Activated CD8-positive, alpha-beta memory T cell treated with anti-CD3 and anti-CD28 coated beads, Interleukin-2, amount 10 ng/mL, durations not matched to agents 7 days and 5 days (primary cell): ENCODE results near the gene LRFN4. TPM values are rescaled to one million over a fixed set of nuclear protein-coding genes. Genes with fewer than 3 reads are reported as not detected.

Experiments
- ATAC-seq: fragments of 150-1000 bp; cut with Tn5 transposase; one replicate; pipeline ENCODE4 v1.10.0; 2021; ENCODE audit warnings: moderate library complexity
- CTCF ChIA-PET: fragments of 350-600 bp; sonication (Branson Sonifier 250); formaldehyde crosslinking; loops from one replicate; lab custom pipeline; 2021; ENCODE audit warnings: antibody characterized with exemption; lab: Charles Lee
- DNase-seq: peaks from one replicate; pipeline ENCODE4 v3.0.0-alpha.2; 2020
- H3K27ac Mint-ChIP-seq: one replicate; pipeline ENCODE4 v1.8.0; 2021; ENCODE audit warnings: mild to moderate bottlenecking, mixed read lengths
- H3K27me3 Mint-ChIP-seq: one replicate; pipeline ENCODE4 v1.8.0; 2021; ENCODE audit warnings: mixed read lengths
- H3K36me3 Mint-ChIP-seq: one replicate; pipeline ENCODE4 v1.8.0; 2021; ENCODE audit warnings: mild to moderate bottlenecking, mixed read lengths
- H3K4me1 Mint-ChIP-seq: one replicate; pipeline ENCODE4 v1.8.0; 2021; ENCODE audit warnings: mixed read lengths
- H3K4me3 Mint-ChIP-seq: one replicate; pipeline ENCODE4 v1.8.0; 2021; ENCODE audit warnings: mild to moderate bottlenecking, moderate library complexity, mixed read lengths
- H3K9me3 Mint-ChIP-seq: one replicate; pipeline ENCODE4 v1.8.0; 2022; ENCODE audit warnings: low read depth, mixed read lengths
- total RNA-seq, 2 experiments: library from RNA; stranded (reverse); gene quantifications; one replicate each; pipeline ENCODE4 v1.2.3, GENCODE V29; 2021

Gene LRFN4
- total RNA-seq, 2 experiments from 2014 or later = 29.0 to 29.8 TPM

- H3K27ac Mint-ChIP-seq = no peak overlapping the region
- H3K27me3 Mint-ChIP-seq = no peaks in the 10 kb centered on the region
- H3K9me3 Mint-ChIP-seq = no peaks in the 10 kb centered on the region
- ATAC-seq = no peak
- peaks cover 24% of the 10 kb centered on the region for H3K4me1 Mint-ChIP-seq
- H3K36me3 Mint-ChIP-seq = no peaks in the 10 kb centered on the region
- no peak overlapping the region for H3K4me3 Mint-ChIP-seq
- CTCF ChIA-PET = no interaction called here
- DNase-seq = peak; percentile 32
Observed at GRCh38 chr11:66848671-66849500, 8.0 kb upstream of the LRFN4 start.

GRCh38 chr11:66849501-66850234, 7.2 kb upstream of the LRFN4 start:
- H3K9me3 Mint-ChIP-seq = no peaks in the 10 kb centered on the region
- H3K27ac Mint-ChIP-seq = no peak overlapping the region
- no peak overlapping the region for H3K4me3 Mint-ChIP-seq
- no peaks in the 10 kb centered on the region for H3K27me3 Mint-ChIP-seq
- ATAC-seq (no peak), DNase-seq (no peak)
- no peaks in the 10 kb centered on the region for H3K36me3 Mint-ChIP-seq
- CTCF ChIA-PET = no interaction called here
- peaks cover 16% of the 10 kb centered on the region for H3K4me1 Mint-ChIP-seq

- Mint-ChIP-seq H3K4me1 (peaks cover 11% of the 10 kb centered on the region), H3K9me3 (no peaks in the 10 kb centered on the region), H3K36me3 (no peaks in the 10 kb centered on the region), H3K27me3 (no peaks in the 10 kb centered on the region), H3K27ac (no peak overlapping the region), H3K4me3 (no peak overlapping the region)
- CTCF ChIA-PET = no interaction called here
- ATAC-seq = no peak
- no peak for DNase-seq
Observed at GRCh38 chr11:66850235-66850587, 6.7 kb upstream of the LRFN4 start.

- Mint-ChIP-seq H3K4me3 (no peak overlapping the region), H3K27me3 (no peaks in the 10 kb centered on the region), H3K36me3 (no peaks in the 10 kb centered on the region), H3K9me3 (no peaks in the 10 kb centered on the region), H3K27ac (no peak overlapping the region), H3K4me1 (peaks cover 11% of the 10 kb centered on the region)
- CTCF ChIA-PET = no interaction called here
- no peak for ATAC-seq
- DNase-seq = no peak
Observed at GRCh38 chr11:66850588-66851238, 6.2 kb upstream of the LRFN4 start.

- H3K27me3 Mint-ChIP-seq = no peaks in the 10 kb centered on the region
- no peak for ATAC-seq
- CTCF ChIA-PET = interaction anchor here (1.5 to 1.6 kb wide), 2 partner anchors 8 to 174 kb away, joined by 4 to 12 read pairs; partner anchors contain the start of genes RBM4B and RCE1
Observed at GRCh38 chr11:66851239-66851596, 5.6 kb upstream of the LRFN4 start.

GRCh38 chr11:66851698-66852465, 5.0 kb upstream of the LRFN4 start:
- DNase-seq = no peak
- CTCF ChIA-PET = interaction anchor here (1.0 to 1.6 kb wide), 3 partner anchors 9 to 174 kb away, joined by 3 to 12 read pairs (median 4); partner anchors contain the start of genes RBM4B and RCE1
- Mint-ChIP-seq H3K9me3 (no peaks in the 10 kb centered on the region), H3K27me3 (no peaks in the 10 kb centered on the region), H3K36me3 (no peaks in the 10 kb centered on the region), H3K27ac (no peak overlapping the region), H3K4me3 (no peak overlapping the region), H3K4me1 (peaks cover 13% of the 10 kb centered on the region)
- no peak for ATAC-seq

More at GRCh38 chr11:66851239-66851596, 5.6 kb upstream of the LRFN4 start:
- H3K27ac Mint-ChIP-seq = no peak overlapping the region
- H3K4me1 Mint-ChIP-seq = peaks cover 13% of the 10 kb centered on the region
- no peak overlapping the region for H3K4me3 Mint-ChIP-seq
- no peaks in the 10 kb centered on the region for H3K9me3 Mint-ChIP-seq
- no peak for DNase-seq
- no peaks in the 10 kb centered on the region for H3K36me3 Mint-ChIP-seq

GRCh38 chr11:66852466-66853241, 4.2 kb upstream of the LRFN4 start:
- Mint-ChIP-seq H3K4me1 (peaks cover 13% of the 10 kb centered on the region), H3K4me3 (no peak overlapping the region), H3K9me3 (no peaks in the 10 kb centered on the region), H3K36me3 (no peaks in the 10 kb centered on the region), H3K27ac (no peak overlapping the region), H3K27me3 (no peaks in the 10 kb centered on the region)
- CTCF ChIA-PET = interaction anchor here (1.0 to 1.6 kb wide), 3 partner anchors 9 to 175 kb away, joined by 3 to 12 read pairs (median 4); partner anchors contain the start of genes RBM4B and RCE1
- ATAC-seq = no peak
- DNase-seq = no peak

- ATAC-seq (no peak), DNase-seq (no peak)
- CTCF ChIA-PET = interaction anchor here (2.9 kb wide), 1 partner anchor 8 kb away, joined by 9 read pairs; no protein-coding TSS in a partner anchor
- no peak overlapping the region for H3K4me3 Mint-ChIP-seq
- H3K27me3 Mint-ChIP-seq = no peaks in the 10 kb centered on the region
- no peaks in the 10 kb centered on the region for H3K36me3 Mint-ChIP-seq
- peaks cover 16% of the 10 kb centered on the region for H3K4me1 Mint-ChIP-seq
- H3K27ac Mint-ChIP-seq = no peak overlapping the region
- no peaks in the 10 kb centered on the region for H3K9me3 Mint-ChIP-seq
Observed at GRCh38 chr11:66853242-66854229, 3.3 kb upstream of the LRFN4 start.

- Mint-ChIP-seq H3K36me3 (no peaks in the 10 kb centered on the region), H3K9me3 (no peaks in the 10 kb centered on the region), H3K27me3 (no peaks in the 10 kb centered on the region), H3K4me3 (no peak overlapping the region), H3K27ac (peak overlapping the region; percentile 13), H3K4me1 (peaks cover 18% of the 10 kb centered on the region)
- CTCF ChIA-PET = interaction anchor here (0.8 to 2.9 kb wide), 2 partner anchors 9 to 72 kb away, joined by 3 to 9 read pairs; no protein-coding TSS in a partner anchor
- no peak for ATAC-seq
- DNase-seq = no peak
Observed at GRCh38 chr11:66854231-66854661, 2.6 kb upstream of the LRFN4 start.

GRCh38 chr11:66854729-66855211, 2.1 kb upstream of the LRFN4 start:
- H3K4me1 Mint-ChIP-seq = peaks cover 18% of the 10 kb centered on the region
- peak overlapping the region; percentile 61 for H3K27ac Mint-ChIP-seq
- no peak overlapping the region for H3K4me3 Mint-ChIP-seq
- DNase-seq = no peak
- no peaks in the 10 kb centered on the region for H3K27me3 Mint-ChIP-seq
- no peak for ATAC-seq
- no peaks in the 10 kb centered on the region for H3K9me3 Mint-ChIP-seq
- CTCF ChIA-PET = interaction anchor here (0.8 to 2.9 kb wide), 4 partner anchors 9 to 104 kb away, joined by 3 to 9 read pairs (median 6); partner anchors contain the start of gene RCE1
- H3K36me3 Mint-ChIP-seq = no peaks in the 10 kb centered on the region
